AML-193 (cell line): ENCODE data around the gene BTBD9.
A peak's percentile ranks its signal among the peaks of the same experiment; 100 is the strongest.
"Not testable (repeated sequence)": the region's sequence is repeated elsewhere in the genome, so short reads cannot be mapped to it uniquely, and the experiment has no call there.

Experiments used
- DNase-seq, 2 experiments: peaks; one replicate each; lab custom pipeline; 2025; lab: John Stamatoyannopoulos, UW

BTBD9 gene

GRCh38 chr6:38429546-38429945 lies 210.2 kb downstream of the BTBD9 start:
- no peak for DNase-seq

- no peak for DNase-seq
Measured at GRCh38 chr6:38427492-38428210, 212.1 kb downstream of the BTBD9 start.

- not testable (repeated sequence) for DNase-seq
Measured at GRCh38 chr6:38425788-38426488, 213.8 kb downstream of the BTBD9 start.

GRCh38 chr6:38423746-38424145 lies 216.0 kb downstream of the BTBD9 start:
- DNase-seq: no peak

GRCh38 chr6:38420207-38420606 lies 219.5 kb downstream of the BTBD9 start:
- no peak for DNase-seq

GRCh38 chr6:38417521-38417920 lies 222.2 kb downstream of the BTBD9 start:
- DNase-seq: no peak

GRCh38 chr6:38415231-38416005 lies 224.3 kb downstream of the BTBD9 start:
- no peak for DNase-seq

GRCh38 chr6:38413102-38413800 lies 226.5 kb downstream of the BTBD9 start:
- no peak for DNase-seq

GRCh38 chr6:38407192-38407591 lies 232.5 kb downstream of the BTBD9 start:
- peak in 1 of 2 experiments; percentile 11 for DNase-seq

- no peak for DNase-seq
Measured at GRCh38 chr6:38406096-38406495, 233.6 kb downstream of the BTBD9 start.

GRCh38 chr6:38404900-38405556 lies 234.7 kb downstream of the BTBD9 start:
- no peak for DNase-seq

GRCh38 chr6:38404355-38404754 lies 235.4 kb downstream of the BTBD9 start:
- no peak for DNase-seq

GRCh38 chr6:38403548-38403947 lies 236.2 kb downstream of the BTBD9 start:
- no peak for DNase-seq

- DNase-seq: no peak
Measured at GRCh38 chr6:38400764-38401163, 239.0 kb downstream of the BTBD9 start.

- no peak for DNase-seq
Measured at GRCh38 chr6:38400101-38400500, 239.6 kb downstream of the BTBD9 start.

GRCh38 chr6:38396209-38396608 lies 243.5 kb downstream of the BTBD9 start:
- DNase-seq: no peak

- DNase-seq: no peak
Measured at GRCh38 chr6:38393986-38394385, 245.7 kb downstream of the BTBD9 start.

GRCh38 chr6:38391626-38392579 lies 247.8 kb downstream of the BTBD9 start:
- DNase-seq: no peak

GRCh38 chr6:38391206-38391605 lies 248.5 kb downstream of the BTBD9 start:
- no peak for DNase-seq

GRCh38 chr6:38389875-38390274 lies 249.9 kb downstream of the BTBD9 start:
- no peak for DNase-seq
